Measurements from ENCODE around the gene AIFM2. TPM values are rescaled to one million over a fixed set of nuclear protein-coding genes. Genes with fewer than 3 reads are reported as not detected.
A peak's percentile ranks its signal among the peaks of the same experiment; 100 is the strongest.

AIFM2 gene
- polyA plus RNA-seq, 4 donors, result 3.8 to 15.7 (median 13.6) TPM

GRCh38 chr10:70144372-70145110 is 11.9 kb upstream of the AIFM2 start:
- FAIRE-seq (no peak), DNase-seq (no peak)
- Histone ChIP-seq H3K4me3 (ENCODE audit: low read depth in 1 of 3, low read length in 3 of 3) (peak overlapping the region in 2 of 3 donors; percentile 84 to 87), H3K36me3 (ENCODE audit: control insufficient read depth in 3 of 3, insufficient read depth in 2 of 3, low read depth in 1 of 3, low read length in 3 of 3) (peaks cover 0 to 28% (median 4%) of the 10 kb centered on the region in 3 donors), H3K27me3 (ENCODE audit: control insufficient read depth in 3 of 3, insufficient read depth in 3 of 3, low read length in 3 of 3) (no peaks in the 10 kb centered on the region), H3K4me1 (ENCODE audit: control insufficient read depth in 3 of 3, insufficient read depth in 2 of 3, low read depth in 1 of 3, low read length in 2 of 3) (peaks cover 2 to 15% (median 5%) of the 10 kb centered on the region in 3 donors), H3K9me3 (ENCODE audit: control insufficient read depth in 2 of 2, insufficient read depth in 1 of 2, low read depth in 1 of 2, low read length in 1 of 2) (no peaks in the 10 kb centered on the region), H3K27ac (ENCODE audit: low read depth in 1 of 3, low read length in 2 of 3) (no peak overlapping the region)
- WGBS, 3 donors, result 77 to 85% (median 79%) methylated on average over 18 of the region's 18 CpGs

GRCh38 chr10:70142555-70142954 is 9.9 kb upstream of the AIFM2 start:
- Histone ChIP-seq H3K27ac (ENCODE audit: low read depth in 1 of 3, low read length in 2 of 3) (no peak overlapping the region), H3K36me3 (ENCODE audit: control insufficient read depth in 3 of 3, insufficient read depth in 2 of 3, low read depth in 1 of 3, low read length in 3 of 3) (peaks cover 0 to 28% (median 0%) of the 10 kb centered on the region in 3 donors), H3K27me3 (ENCODE audit: control insufficient read depth in 3 of 3, insufficient read depth in 3 of 3, low read length in 3 of 3) (no peaks in the 10 kb centered on the region), H3K9me3 (ENCODE audit: control insufficient read depth in 2 of 2, insufficient read depth in 1 of 2, low read depth in 1 of 2, low read length in 1 of 2) (no peaks in the 10 kb centered on the region), H3K4me3 (ENCODE audit: low read depth in 1 of 3, low read length in 3 of 3) (no peak overlapping the region), H3K4me1 (ENCODE audit: control insufficient read depth in 3 of 3, insufficient read depth in 2 of 3, low read depth in 1 of 3, low read length in 2 of 3) (peaks cover 2 to 14% (median 5%) of the 10 kb centered on the region in 3 donors)
- 84 to 89% (median 89%) methylated on average over 10 of the region's 10 CpGs for WGBS, 3 donors
- FAIRE-seq, result no peak
- no peak for DNase-seq

- DNase-seq (no peak), FAIRE-seq (no peak)
- 52 to 80% (median 63%) methylated on average over 5 of the region's 5 CpGs for WGBS, 3 donors
- Histone ChIP-seq H3K4me1 (ENCODE audit: control insufficient read depth in 3 of 3, insufficient read depth in 2 of 3, low read depth in 1 of 3, low read length in 2 of 3) (peaks cover 2 to 9% (median 5%) of the 10 kb centered on the region in 3 donors), H3K36me3 (ENCODE audit: control insufficient read depth in 3 of 3, insufficient read depth in 2 of 3, low read depth in 1 of 3, low read length in 3 of 3) (peaks cover 0 to 28% (median 0%) of the 10 kb centered on the region in 3 donors), H3K4me3 (ENCODE audit: low read depth in 1 of 3, low read length in 3 of 3) (no peak overlapping the region), H3K9me3 (ENCODE audit: control insufficient read depth in 2 of 2, insufficient read depth in 1 of 2, low read depth in 1 of 2, low read length in 1 of 2) (no peaks in the 10 kb centered on the region), H3K27ac (ENCODE audit: low read depth in 1 of 3, low read length in 2 of 3) (no peak overlapping the region), H3K27me3 (ENCODE audit: control insufficient read depth in 3 of 3, insufficient read depth in 3 of 3, low read length in 3 of 3) (no peaks in the 10 kb centered on the region)
Measured at GRCh38 chr10:70140297-70140696, 7.7 kb upstream of the AIFM2 start.

DNA sequence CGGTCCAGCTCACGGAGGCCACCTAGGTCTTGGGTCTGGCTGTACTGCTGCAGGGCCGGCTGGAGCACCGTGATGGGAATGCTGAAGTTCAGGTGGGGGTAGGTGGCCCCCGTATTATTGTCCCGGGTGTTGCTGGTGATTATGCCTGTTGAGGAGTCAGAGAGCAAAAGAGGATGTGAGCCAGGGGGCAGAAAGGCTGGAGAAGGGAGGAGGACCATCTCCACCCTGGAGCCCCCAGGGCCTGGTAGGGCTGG is 7.3 kb upstream of the AIFM2 start:
- no peak for DNase-seq
- peaks cover 1 to 5% (median 2%) of the 10 kb centered on the region in 3 donors for H3K4me1 ChIP-seq (ENCODE audit: control insufficient read depth in 3 of 3, insufficient read depth in 2 of 3, low read depth in 1 of 3, low read length in 2 of 3)
- H3K36me3 ChIP-seq (ENCODE audit: control insufficient read depth in 3 of 3, insufficient read depth in 2 of 3, low read depth in 1 of 3, low read length in 3 of 3), result peaks cover 0 to 28% (median 0%) of the 10 kb centered on the region in 3 donors
- H3K4me3 ChIP-seq (ENCODE audit: low read depth in 1 of 3, low read length in 3 of 3), result no peak overlapping the region
- no peaks in the 10 kb centered on the region for H3K27me3 ChIP-seq (ENCODE audit: control insufficient read depth in 3 of 3, insufficient read depth in 3 of 3, low read length in 3 of 3)
- FAIRE-seq, result no peak
- H3K27ac ChIP-seq (ENCODE audit: low read depth in 1 of 3, low read length in 2 of 3), result no peak overlapping the region
- WGBS, 3 donors, result 87 to 93% (median 93%) methylated on average over 6 of the region's 6 CpGs
- no peaks in the 10 kb centered on the region for H3K9me3 ChIP-seq (ENCODE audit: control insufficient read depth in 2 of 2, insufficient read depth in 1 of 2, low read depth in 1 of 2, low read length in 1 of 2)

DNA sequence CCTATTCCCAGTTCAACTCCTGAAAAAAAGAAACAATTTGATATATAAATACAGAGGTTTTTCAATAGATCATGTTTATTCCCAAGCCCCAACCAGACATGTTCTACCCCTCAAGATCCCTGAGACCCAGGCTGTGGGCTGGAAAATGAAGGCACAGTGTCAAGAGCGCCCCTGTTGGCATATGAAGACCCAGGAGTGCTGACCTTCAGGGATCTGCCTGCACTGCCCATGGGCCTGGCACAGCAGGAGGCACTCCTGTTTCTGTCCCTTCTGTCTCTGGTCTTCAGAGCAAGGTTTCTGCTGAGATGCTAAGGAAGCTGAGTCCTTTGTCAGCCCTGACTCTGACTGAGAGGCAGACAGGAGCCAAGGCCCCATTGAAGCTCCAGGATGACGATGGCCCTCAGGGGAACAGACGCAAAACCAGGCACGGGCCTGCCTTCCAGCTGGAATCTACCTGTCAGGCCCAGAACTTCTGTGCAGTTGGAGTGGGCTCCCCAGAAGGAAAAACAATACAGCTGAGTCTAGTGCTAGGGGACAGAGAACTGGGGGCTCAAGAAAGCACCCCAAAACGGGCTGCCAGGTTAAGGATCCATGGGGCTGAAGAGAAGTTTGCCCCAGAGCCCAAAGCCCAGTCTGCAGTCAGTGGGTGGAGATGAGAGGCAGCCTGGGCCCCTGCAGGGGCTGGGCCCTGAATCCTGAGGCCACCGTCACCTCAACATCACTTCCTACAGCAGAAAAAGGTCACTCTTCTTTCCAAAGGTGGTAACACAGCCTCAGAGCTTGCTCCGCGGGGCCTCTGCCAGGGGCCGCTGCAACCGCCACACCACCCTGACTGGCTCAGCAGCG is 6.7 kb upstream of the AIFM2 start:
- no peak for FAIRE-seq
- H3K9me3 ChIP-seq (ENCODE audit: control insufficient read depth in 2 of 2, insufficient read depth in 1 of 2, low read depth in 1 of 2, low read length in 1 of 2), result no peaks in the 10 kb centered on the region
- peaks cover 0 to 27% (median 0%) of the 10 kb centered on the region in 3 donors for H3K36me3 ChIP-seq (ENCODE audit: control insufficient read depth in 3 of 3, insufficient read depth in 2 of 3, low read depth in 1 of 3, low read length in 3 of 3)
- H3K27me3 ChIP-seq (ENCODE audit: control insufficient read depth in 3 of 3, insufficient read depth in 3 of 3, low read length in 3 of 3), result no peaks in the 10 kb centered on the region
- H3K27ac ChIP-seq (ENCODE audit: low read depth in 1 of 3, low read length in 2 of 3), result no peak overlapping the region
- H3K4me3 ChIP-seq (ENCODE audit: low read depth in 1 of 3, low read length in 3 of 3), result no peak overlapping the region
- H3K4me1 ChIP-seq (ENCODE audit: control insufficient read depth in 3 of 3, insufficient read depth in 2 of 3, low read depth in 1 of 3, low read length in 2 of 3), result peaks cover 0 to 2% (median 0%) of the 10 kb centered on the region in 3 donors
- 90 to 94% (median 94%) methylated on average over 11 of the region's 11 CpGs for WGBS, 3 donors
- no peak for DNase-seq

GRCh38 chr10:70137927-70138883 is 5.6 kb upstream of the AIFM2 start:
- DNase-seq, result peak in 1 of 2 donors; percentile 70
- no peak for FAIRE-seq
- WGBS, 3 donors, result 35 to 76% (median 48%) methylated on average over 14 of the region's 14 CpGs

GRCh38 chr10:70137135-70137534 is 4.5 kb upstream of the AIFM2 start:
- FAIRE-seq (no peak), DNase-seq (no peak)
- H3K9me3 ChIP-seq (ENCODE audit: control insufficient read depth in 2 of 2, insufficient read depth in 1 of 2, low read depth in 1 of 2, low read length in 1 of 2), result no peaks in the 10 kb centered on the region
- H3K36me3 ChIP-seq (ENCODE audit: control insufficient read depth in 3 of 3, insufficient read depth in 2 of 3, low read depth in 1 of 3, low read length in 3 of 3), result peaks cover 0 to 19% (median 0%) of the 10 kb centered on the region in 3 donors
- peak overlapping the region in 2 of 3 donors; percentile 22 to 47 for H3K27ac ChIP-seq (ENCODE audit: low read depth in 1 of 3, low read length in 2 of 3)
- peaks cover 0 to 8% (median 2%) of the 10 kb centered on the region in 3 donors for H3K4me1 ChIP-seq (ENCODE audit: control insufficient read depth in 3 of 3, insufficient read depth in 2 of 3, low read depth in 1 of 3, low read length in 2 of 3)
- 73 to 82% (median 80%) methylated on average over 9 of the region's 9 CpGs for WGBS, 3 donors
- H3K4me3 ChIP-seq (ENCODE audit: low read depth in 1 of 3, low read length in 3 of 3), result no peak overlapping the region
- no peaks in the 10 kb centered on the region for H3K27me3 ChIP-seq (ENCODE audit: control insufficient read depth in 3 of 3, insufficient read depth in 3 of 3, low read length in 3 of 3)

More at GRCh38 chr10:70137927-70138883, 5.6 kb upstream of the AIFM2 start:
- Histone ChIP-seq H3K4me1 (ENCODE audit: control insufficient read depth in 3 of 3, insufficient read depth in 2 of 3, low read depth in 1 of 3, low read length in 2 of 3) (peaks cover 0 to under 1% (median under 1%) of the 10 kb centered on the region in 3 donors), H3K9me3 (ENCODE audit: control insufficient read depth in 2 of 2, insufficient read depth in 1 of 2, low read depth in 1 of 2, low read length in 1 of 2) (no peaks in the 10 kb centered on the region), H3K27ac (ENCODE audit: low read depth in 1 of 3, low read length in 2 of 3) (peak overlapping the region in 2 of 3 donors; percentile 47 to 54), H3K4me3 (ENCODE audit: low read depth in 1 of 3, low read length in 3 of 3) (no peak overlapping the region), H3K27me3 (ENCODE audit: control insufficient read depth in 3 of 3, insufficient read depth in 3 of 3, low read length in 3 of 3) (no peaks in the 10 kb centered on the region), H3K36me3 (ENCODE audit: control insufficient read depth in 3 of 3, insufficient read depth in 2 of 3, low read depth in 1 of 3, low read length in 3 of 3) (peaks cover 0 to 20% (median 0%) of the 10 kb centered on the region in 3 donors)

DNA sequence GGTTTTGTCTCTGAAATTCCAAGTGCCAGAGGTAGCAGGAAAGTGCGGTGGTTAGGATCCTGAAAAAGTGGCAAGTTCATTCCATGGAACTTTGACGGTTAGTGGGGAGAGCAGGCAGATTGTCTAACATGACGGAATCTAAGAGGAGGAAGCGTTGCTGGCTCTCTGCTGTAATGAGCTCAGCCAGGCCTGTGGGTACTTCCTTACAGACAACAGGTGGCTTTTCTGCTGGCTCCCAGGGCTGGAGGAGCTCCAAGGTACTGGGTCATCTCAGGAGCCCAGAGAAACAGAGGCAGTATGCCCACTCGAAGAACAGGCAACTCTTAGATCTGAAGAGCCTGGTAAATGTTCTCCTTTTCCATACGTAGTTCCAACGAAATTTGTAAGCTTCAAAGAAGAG is 3.1 kb upstream of the AIFM2 start:
- FAIRE-seq (no peak), DNase-seq (no peak)

More for the DNA sequence above, 3.1 kb upstream of the AIFM2 start:
- Histone ChIP-seq H3K27ac (ENCODE audit: low read depth in 1 of 3, low read length in 2 of 3) (no peak overlapping the region), H3K27me3 (ENCODE audit: control insufficient read depth in 3 of 3, insufficient read depth in 3 of 3, low read length in 3 of 3) (no peaks in the 10 kb centered on the region), H3K36me3 (ENCODE audit: control insufficient read depth in 3 of 3, insufficient read depth in 2 of 3, low read depth in 1 of 3, low read length in 3 of 3) (peaks cover 0 to 18% (median 0%) of the 10 kb centered on the region in 3 donors), H3K4me1 (ENCODE audit: control insufficient read depth in 3 of 3, insufficient read depth in 2 of 3, low read depth in 1 of 3, low read length in 2 of 3) (peaks cover 0 to 8% (median 4%) of the 10 kb centered on the region in 3 donors), H3K4me3 (ENCODE audit: low read depth in 1 of 3, low read length in 3 of 3) (no peak overlapping the region), H3K9me3 (ENCODE audit: control insufficient read depth in 2 of 2, insufficient read depth in 1 of 2, low read depth in 1 of 2, low read length in 1 of 2) (no peaks in the 10 kb centered on the region)
- 78 to 93% (median 87%) methylated on average over 7 of the region's 7 CpGs for WGBS, 3 donors

Measured in small intestine (tissue), 7 donors.